Astrocyte of the cerebellum (primary cell): Measurements from ENCODE around the gene DEFB126.
"Not testable (repeated sequence)": the region's sequence is repeated elsewhere in the genome, so short reads cannot be mapped to it uniquely, and the experiment has no call there.

ENCODE experiments used
- DNase-seq: peaks from one replicate; pipeline ENCODE4 v3.0.0-alpha.2; 2011; ENCODE audit warnings: low read depth
- H3K4me3 ChIP-seq: 2 replicates; pipeline ENCODE4 v1.5.1; 2011; ENCODE audit warnings: mild to moderate bottlenecking, low read depth, low read length, moderate library complexity
- CTCF ChIP-seq: IDR thresholded peaks from 2 replicates; pipeline ENCODE4 v1.5.1; 2012; ENCODE audit warnings: low read length, low read depth, moderate library complexity, mild to moderate bottlenecking; ENCODE audit errors: missing control alignments
- in situ Hi-C: cut with HindIII; loops from 2 replicates; pipeline ENCODE4 v1.10.0; 2017; ENCODE audit warnings: low sequenced_read_pairs

DEFB126 gene

GRCh38 chr20:117518-117917 is 24.9 kb upstream of the DEFB126 start:
- in situ Hi-C loops = no loop called here
- TF ChIP-seq CTCF = no peak
- no peak for DNase-seq

GRCh38 chr20:129786-130323 is 12.5 kb upstream of the DEFB126 start:
- DNase-seq, in situ Hi-C loops, H3K4me3 ChIP-seq: not testable (repeated sequence)

More at GRCh38 chr20:117518-117917, 24.9 kb upstream of the DEFB126 start:
- no peak overlapping the region for H3K4me3 ChIP-seq

GRCh38 chr20:137668-138490 is 4.5 kb upstream of the DEFB126 start:
- no peak for DNase-seq
- no peak overlapping the region for H3K4me3 ChIP-seq
- in situ Hi-C loops = no loop called here
- no peak for TF ChIP-seq CTCF

DNA sequence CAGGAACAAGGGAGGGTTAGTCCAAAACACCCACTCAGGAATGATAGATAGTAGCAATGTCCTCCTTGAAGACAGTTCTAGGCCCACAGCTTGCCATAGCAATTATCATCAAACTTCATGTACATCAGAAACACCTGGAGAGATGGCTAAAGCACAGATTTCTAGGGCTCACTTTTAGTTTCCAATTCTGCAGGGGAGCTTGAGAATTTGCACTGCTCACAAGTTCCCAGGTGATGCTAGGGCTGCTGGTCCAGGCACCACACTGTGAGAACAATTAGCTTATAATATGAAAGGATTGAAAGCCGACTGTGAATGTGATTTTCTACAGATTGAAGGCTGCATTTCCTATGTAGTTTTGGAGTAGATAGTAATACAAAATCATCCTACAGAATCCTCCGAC is 3.5 kb downstream of the DEFB126 start:
- in situ Hi-C loops = no loop called here
- no peak for TF ChIP-seq CTCF
- no peak for DNase-seq
- no peak overlapping the region for H3K4me3 ChIP-seq

- TF ChIP-seq CTCF = no peak
- no peak for DNase-seq
- H3K4me3 ChIP-seq = no peak overlapping the region
- in situ Hi-C loops = no loop called here
Observed at GRCh38 chr20:152131-152530, 9.7 kb downstream of the DEFB126 start.

DNA sequence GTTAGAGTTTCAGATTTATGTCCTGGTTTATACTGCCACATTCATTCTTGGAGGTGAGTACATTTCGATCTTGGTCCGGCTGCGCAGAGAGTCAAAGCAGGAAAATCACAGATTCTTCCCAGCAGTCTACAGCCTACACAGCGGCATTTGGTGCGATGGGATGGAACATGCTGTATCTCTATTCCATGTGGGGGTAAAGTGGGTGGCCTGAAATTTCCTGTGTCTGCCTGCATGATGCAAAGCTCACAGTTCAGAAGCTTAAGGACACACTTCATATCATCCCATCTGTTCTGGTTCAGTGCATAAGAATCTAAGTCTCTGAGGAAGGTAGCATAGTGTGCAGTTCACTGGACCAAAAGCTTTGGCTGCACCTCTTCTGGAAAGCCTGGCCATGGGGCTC is 14.8 kb downstream of the DEFB126 start, which contains the start of gene DEFB127:
Gene DEFB127, plus strand, starts transcription at position 301 of the 400 bp plus-strand sequence. Its CDS starts 91 bp downstream, at position 392.
- no peak for DNase-seq
- in situ Hi-C loops = no loop called here
- TF ChIP-seq CTCF = no peak
- no peak within 1 kb of the TSS for H3K4me3 ChIP-seq

DNA sequence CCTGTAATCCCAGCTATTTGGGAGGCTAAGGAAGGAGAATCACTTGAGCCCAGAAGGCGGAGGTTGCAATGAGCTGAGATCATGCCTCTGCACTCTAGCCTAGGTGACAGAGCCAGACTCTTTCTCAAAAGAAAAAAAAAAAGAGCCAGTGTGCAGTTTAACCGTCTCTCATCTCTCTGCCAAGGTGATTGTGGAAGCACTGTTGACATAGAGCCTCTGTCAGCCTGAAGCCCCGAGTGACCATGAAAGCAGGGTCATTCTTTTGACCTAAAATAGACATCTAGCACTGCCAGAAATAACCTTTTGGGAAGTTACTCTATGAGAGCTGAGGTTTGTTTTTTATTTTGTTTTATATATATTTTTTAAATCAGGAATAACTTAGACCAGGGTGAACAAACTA is 22.2 kb downstream of the DEFB126 start:
- no peak for DNase-seq
- H3K4me3 ChIP-seq = no peak overlapping the region
- in situ Hi-C loops = no loop called here
- TF ChIP-seq CTCF = no peak
